C4-2B (cell line): ENCODE measurements around the gene ABCG5.

ENCODE experiments used
- CTCF ChIP-seq: fragments of 450-650 bp; conservative IDR thresholded peaks from 2 replicates; pipeline ENCODE4 v1.5.1; 2017; ENCODE audit warnings: mild to moderate bottlenecking
- ZFX ChIP-seq: fragments of 450-650 bp; IDR thresholded peaks from 2 replicates; pipeline ENCODE4 v1.6.1; 2017

- TF ChIP-seq CTCF (no peak), ZFX (no peak)
Observed at GRCh38 chr2:43792653-43793052, 46.0 kb downstream of the ABCG5 start.
